Breast epithelium (tissue), 4 donors: ENCODE measurements around the gene ABCF3. TPM values are rescaled to one million over a fixed set of nuclear protein-coding genes. Genes with fewer than 3 reads are reported as not detected.
A peak's percentile ranks its signal among the peaks of the same experiment; 100 is the strongest.
"Not testable (repeated sequence)": the region's sequence is repeated elsewhere in the genome, so short reads cannot be mapped to it uniquely, and the experiment has no call there.

ENCODE experiments used
- DNase-seq, 2 donors: peaks; one replicate each; pipeline ENCODE4 v3.0.0-alpha.2; 2019; ENCODE audit warnings: low spot score in 2 of 2
- H3K27ac ChIP-seq, 2 donors: fragments of 200-600 bp; sonication (generic) in 1 of 2; one replicate each; pipeline ENCODE4 v1.5.1; 2016 to 2019; ENCODE audit warnings: mild to moderate bottlenecking in 1 of 2
- H3K27me3 ChIP-seq, 2 donors: fragments of 200-600 bp; sonication (generic) in 1 of 2; one replicate each; pipeline versions ENCODE4 v1.5.1 to v1.6.0; 2017 to 2019; ENCODE audit warnings: control low read depth in 1 of 2, mild to moderate bottlenecking in 1 of 2
- H3K36me3 ChIP-seq: fragments of 200-600 bp; one replicate; pipeline ENCODE4 v1.5.1; 2019
- H3K4me1 ChIP-seq, 2 donors: fragments of 200-600 bp; sonication (generic); one replicate each; pipeline ENCODE4 v1.5.1; 2016 to 2019; ENCODE audit warnings: control low read depth in 1 of 2
- H3K4me3 ChIP-seq, 3 donors: fragments of 200-600 bp; sonication (generic); 1 replicate in 2 of 3; 2 replicates in 1 of 3; pipeline ENCODE4 v1.5.1; 2016 to 2019; ENCODE audit warnings: mild to moderate bottlenecking in 3 of 3, moderate library complexity in 2 of 3
- H3K9me3 ChIP-seq, 2 donors: fragments of 200-600 bp; sonication (generic) in 1 of 2; one replicate each; pipeline ENCODE4 v1.5.1; 2016 to 2019; ENCODE audit warnings: control low read depth in 1 of 2
- POLR2A ChIP-seq: fragments of 450-650 bp; IDR thresholded peaks from one replicate; pipeline ENCODE4 v1.6.1; 2016; ENCODE audit warnings: antibody characterized with exemption, mild to moderate bottlenecking, moderate library complexity
- POLR2AphosphoS5 ChIP-seq, 3 donors: sonication (generic); formaldehyde crosslinking; IDR thresholded peaks; one replicate each; pipeline ENCODE4 v1.6.1; 2017; ENCODE audit warnings: antibody characterized with exemption in 3 of 3
- intact Hi-C: fragments of 100-400 bp; cut with DNase I; formaldehyde crosslinking; loops from one replicate; pipeline ENCODE4 v1.15.1; 2023; ENCODE audit warnings: low total_unique reads
- total RNA-seq, 3 donors: library from RNA; depleted of rRNA; stranded (reverse); fragments of >200 nt; gene quantifications; one replicate each; pipeline ENCODE4 v1.1.0, GENCODE V29; 2016
- TF ChIP-seq, protein P1 (sequence below), 3 donors: fragments of 450-650 bp; IDR thresholded peaks; one replicate each; pipeline ENCODE4 v1.5.1; 2016 to 2017; ENCODE audit warnings: antibody characterized with exemption in 3 of 3, mild to moderate bottlenecking in 3 of 3, moderate library complexity in 3 of 3

ABCF3 gene
- total RNA-seq, 3 donors from 2014 or later = 59.4 to 77.4 (median 71.8) TPM

DNA sequence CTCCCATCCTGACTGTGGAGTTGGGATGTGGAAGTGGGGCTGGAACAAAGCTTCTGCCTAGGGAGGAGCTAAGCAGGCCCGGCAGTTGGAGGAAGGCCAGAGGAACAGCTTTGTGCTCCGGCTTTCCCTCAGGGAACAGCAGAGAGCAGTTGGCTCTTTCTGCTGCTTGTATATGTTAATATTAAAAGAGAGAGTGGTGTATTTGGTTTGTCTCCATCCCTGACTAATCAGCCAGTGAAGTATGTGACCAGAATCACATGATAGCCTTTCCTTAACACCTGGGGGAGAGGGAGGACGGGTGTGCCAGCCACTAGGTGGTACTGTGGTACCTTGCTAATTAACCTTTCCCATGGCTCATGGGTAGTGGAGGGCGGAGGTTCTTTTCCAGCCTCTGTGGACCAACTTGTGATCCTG is 40.9 kb upstream of the ABCF3 start:
- intact Hi-C loops = no loop called here

DNA sequence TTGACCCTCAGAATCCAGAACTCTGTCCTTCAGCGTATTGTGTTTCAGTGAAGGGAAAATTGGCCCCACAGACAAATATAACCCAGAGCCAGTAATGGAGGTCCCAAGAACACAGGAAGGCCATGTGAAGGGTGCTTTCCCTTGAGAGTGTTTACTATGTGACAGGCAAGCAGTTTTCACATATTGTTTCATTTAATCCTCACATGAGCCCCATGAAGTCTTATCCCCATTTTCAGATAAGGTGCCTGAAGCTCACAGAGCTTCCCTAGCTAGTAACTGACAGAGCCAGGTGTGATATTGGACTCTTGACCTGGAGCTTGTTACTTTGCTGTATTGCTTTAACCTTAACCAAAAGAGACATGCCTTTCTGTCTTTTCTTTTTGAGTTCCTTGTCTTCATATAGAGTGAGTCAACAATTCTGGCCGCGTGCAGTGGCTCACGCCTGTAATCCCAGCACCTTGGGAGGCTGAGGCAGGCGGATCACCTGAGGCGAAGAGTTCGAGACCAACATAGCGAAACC is 40.2 kb upstream of the ABCF3 start:
- Histone ChIP-seq H3K4me3 (no peak overlapping the region), H3K36me3 (peaks cover 7% of the 10 kb centered on the region), H3K27ac (peak overlapping the region; percentile 13 to 50), H3K9me3 (no peaks in the 10 kb centered on the region), H3K4me1 (no peaks in the 10 kb centered on the region), H3K27me3 (no peaks in the 10 kb centered on the region)
- no peak for TF ChIP-seq POLR2A
- TF ChIP-seq, protein P1, sequence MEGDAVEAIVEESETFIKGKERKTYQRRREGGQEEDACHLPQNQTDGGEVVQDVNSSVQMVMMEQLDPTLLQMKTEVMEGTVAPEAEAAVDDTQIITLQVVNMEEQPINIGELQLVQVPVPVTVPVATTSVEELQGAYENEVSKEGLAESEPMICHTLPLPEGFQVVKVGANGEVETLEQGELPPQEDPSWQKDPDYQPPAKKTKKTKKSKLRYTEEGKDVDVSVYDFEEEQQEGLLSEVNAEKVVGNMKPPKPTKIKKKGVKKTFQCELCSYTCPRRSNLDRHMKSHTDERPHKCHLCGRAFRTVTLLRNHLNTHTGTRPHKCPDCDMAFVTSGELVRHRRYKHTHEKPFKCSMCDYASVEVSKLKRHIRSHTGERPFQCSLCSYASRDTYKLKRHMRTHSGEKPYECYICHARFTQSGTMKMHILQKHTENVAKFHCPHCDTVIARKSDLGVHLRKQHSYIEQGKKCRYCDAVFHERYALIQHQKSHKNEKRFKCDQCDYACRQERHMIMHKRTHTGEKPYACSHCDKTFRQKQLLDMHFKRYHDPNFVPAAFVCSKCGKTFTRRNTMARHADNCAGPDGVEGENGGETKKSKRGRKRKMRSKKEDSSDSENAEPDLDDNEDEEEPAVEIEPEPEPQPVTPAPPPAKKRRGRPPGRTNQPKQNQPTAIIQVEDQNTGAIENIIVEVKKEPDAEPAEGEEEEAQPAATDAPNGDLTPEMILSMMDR (IDR thresholded peaks at IDR 0.05) = no peak
- peak in 1 of 2 donors; percentile 39 for DNase-seq
- intact Hi-C loops = no loop called here

More for the DNA sequence above, 40.9 kb upstream of the ABCF3 start:
- Histone ChIP-seq H3K9me3 (no peaks in the 10 kb centered on the region), H3K27ac (peak overlapping the region; percentile 13 to 50), H3K27me3 (no peaks in the 10 kb centered on the region), H3K4me1 (no peaks in the 10 kb centered on the region), H3K4me3 (no peak overlapping the region), H3K36me3 (peaks cover 7% of the 10 kb centered on the region)
- no peak for TF ChIP-seq POLR2AphosphoS5 (IDR thresholded peaks at IDR 0.05)
- TF ChIP-seq, protein P1 (IDR thresholded peaks at IDR 0.05) = peak in 2 of 3 donors; percentile 32 to 62
- TF ChIP-seq POLR2A = no peak
- peak; percentile 53 to 76 for DNase-seq

DNA sequence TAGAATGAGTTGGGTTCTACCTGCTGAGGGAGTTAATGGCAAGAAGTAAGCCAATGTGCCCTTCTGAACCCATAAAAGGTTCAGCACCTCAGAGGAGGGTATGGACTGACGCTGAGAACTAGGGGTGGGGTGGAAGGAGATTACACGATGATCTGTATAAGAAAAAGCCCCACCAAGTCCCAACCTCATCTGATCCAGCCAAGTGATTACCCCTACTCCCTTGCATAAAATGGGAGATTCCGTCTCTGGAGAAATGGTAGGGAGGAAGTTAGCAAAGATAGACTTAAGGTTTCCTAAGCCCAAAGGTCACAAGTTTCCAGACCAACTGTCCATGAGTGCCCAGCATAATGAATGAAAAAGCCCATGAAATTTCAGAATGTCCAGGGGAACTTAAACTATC is 37.9 kb upstream of the ABCF3 start:
- Histone ChIP-seq H3K27ac (no peak overlapping the region), H3K4me1 (no peaks in the 10 kb centered on the region), H3K36me3 (no peaks in the 10 kb centered on the region), H3K9me3 (no peaks in the 10 kb centered on the region), H3K4me3 (no peak overlapping the region), H3K27me3 (no peaks in the 10 kb centered on the region)
- TF ChIP-seq POLR2A (no peak), POLR2AphosphoS5 (IDR thresholded peaks at IDR 0.05) (no peak)
- TF ChIP-seq, protein P1 (IDR thresholded peaks at IDR 0.05) = no peak
- no peak for DNase-seq
- intact Hi-C loops = no loop called here

DNA sequence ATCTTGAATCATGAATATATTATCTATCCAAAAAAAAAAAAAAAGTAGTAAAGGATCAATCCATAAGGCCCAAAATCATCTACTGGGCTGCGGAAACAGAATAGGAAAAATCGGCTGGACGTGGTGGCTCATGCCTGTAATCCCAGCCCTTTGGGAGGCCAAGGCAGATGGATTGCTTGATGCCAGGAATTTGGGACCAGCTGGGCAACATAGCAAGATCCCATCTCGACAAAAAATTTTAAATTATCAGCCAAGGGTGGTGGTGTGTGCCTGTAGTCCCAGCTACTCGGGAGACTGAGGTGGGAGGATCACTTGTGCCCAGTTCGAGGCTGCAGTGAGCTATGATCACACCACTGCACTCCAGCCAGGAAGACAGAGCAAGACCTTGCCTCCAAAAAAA is 36.9 kb upstream of the ABCF3 start:
- DNase-seq = peak in 1 of 2 donors; percentile 14
- H3K9me3 ChIP-seq = no peaks in the 10 kb centered on the region
- H3K27ac ChIP-seq = no peak overlapping the region
- no peaks in the 10 kb centered on the region for H3K36me3 ChIP-seq
- TF ChIP-seq, protein P1 (IDR thresholded peaks at IDR 0.05) = no peak
- TF ChIP-seq POLR2AphosphoS5 (IDR thresholded peaks at IDR 0.05) = no peak
- no peak for TF ChIP-seq POLR2A
- H3K4me1 ChIP-seq = no peaks in the 10 kb centered on the region
- no peaks in the 10 kb centered on the region for H3K27me3 ChIP-seq
- intact Hi-C loops = no loop called here
- H3K4me3 ChIP-seq = no peak overlapping the region

DNA sequence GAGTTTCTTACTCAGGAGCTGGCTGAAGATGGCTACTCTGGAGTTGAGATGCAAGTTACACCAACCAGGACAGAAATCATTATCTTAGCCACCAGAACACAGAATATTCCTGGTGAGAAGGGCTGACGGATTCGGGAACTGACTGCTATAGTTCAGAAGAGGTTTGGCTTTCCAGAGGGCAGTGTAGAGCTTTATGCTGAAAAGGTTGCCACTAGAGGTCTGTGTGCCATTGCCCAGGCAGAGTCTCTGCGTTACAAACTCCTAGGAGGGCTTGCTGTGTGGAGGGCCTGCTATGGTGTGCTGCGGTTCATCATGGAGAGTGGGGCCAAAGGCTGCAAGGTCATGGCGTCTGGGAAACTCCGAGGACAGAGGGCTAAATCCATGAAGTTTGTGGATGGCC is 36.2 kb upstream of the ABCF3 start:
- H3K36me3 ChIP-seq, H3K27ac ChIP-seq, H3K9me3 ChIP-seq, H3K4me1 ChIP-seq, H3K27me3 ChIP-seq, intact Hi-C loops, H3K4me3 ChIP-seq: not testable (repeated sequence)
- peak in 1 of 2 donors; percentile 2 for DNase-seq
